Measurements from ENCODE around the gene COL1A1.

Gene COL1A1

GRCh38 chr17:50201276-50201854 is at the start of gene COL1A1:
Gene COL1A1, minus strand, starts transcription at chr17:50201631. Its CDS starts 118 bp downstream, at chr17:50201513.
- no peak for DNase-seq (ENCODE audit: low spot score)

GRCh38 chr17:50248255-50248654 is 46.8 kb upstream of the COL1A1 start:
- no peak for DNase-seq (ENCODE audit: low spot score)

- no peak for DNase-seq (ENCODE audit: low spot score)
Measured at GRCh38 chr17:50244771-50245170, 43.3 kb upstream of the COL1A1 start.

- no peak for DNase-seq (ENCODE audit: low spot score)
Measured at GRCh38 chr17:50241431-50241830, 40.0 kb upstream of the COL1A1 start.

- DNase-seq (ENCODE audit: low spot score), result no peak
Measured at GRCh38 chr17:50240851-50241250, 39.4 kb upstream of the COL1A1 start.

- no peak for DNase-seq (ENCODE audit: low spot score)
Measured at GRCh38 chr17:50239937-50240336, 38.5 kb upstream of the COL1A1 start.

GRCh38 chr17:50238601-50239280 is 37.3 kb upstream of the COL1A1 start:
- DNase-seq (ENCODE audit: low spot score), result no peak

GRCh38 chr17:50237901-50238300 is 36.5 kb upstream of the COL1A1 start:
- DNase-seq (ENCODE audit: low spot score), result no peak

GRCh38 chr17:50234581-50234980 is 33.1 kb upstream of the COL1A1 start:
- no peak for DNase-seq (ENCODE audit: low spot score)

- no peak for DNase-seq (ENCODE audit: low spot score)
Measured at GRCh38 chr17:50225701-50226240, 24.3 kb upstream of the COL1A1 start.

GRCh38 chr17:50222922-50223321 is 21.5 kb upstream of the COL1A1 start:
- no peak for DNase-seq (ENCODE audit: low spot score)

GRCh38 chr17:50221864-50222545 is 20.6 kb upstream of the COL1A1 start:
- no peak for DNase-seq (ENCODE audit: low spot score)

GRCh38 chr17:50221266-50221863 is 19.9 kb upstream of the COL1A1 start:
- DNase-seq (ENCODE audit: low spot score), result no peak

- DNase-seq (ENCODE audit: low spot score), result no peak
Measured at GRCh38 chr17:50220811-50221210, 19.4 kb upstream of the COL1A1 start.

- no peak for DNase-seq (ENCODE audit: low spot score)
Measured at GRCh38 chr17:50219939-50220465, 18.6 kb upstream of the COL1A1 start.

GRCh38 chr17:50219342-50219741 is 17.9 kb upstream of the COL1A1 start:
- DNase-seq (ENCODE audit: low spot score), result peak; percentile 57

GRCh38 chr17:50218771-50219315 is 17.4 kb upstream of the COL1A1 start:
- peak; percentile 36 for DNase-seq (ENCODE audit: low spot score)

- DNase-seq (ENCODE audit: low spot score), result no peak
Measured at GRCh38 chr17:50218071-50218759, 16.8 kb upstream of the COL1A1 start.

- no peak for DNase-seq (ENCODE audit: low spot score)
Measured at GRCh38 chr17:50217591-50217990, 16.2 kb upstream of the COL1A1 start.

- no peak for DNase-seq (ENCODE audit: low spot score)
Measured at GRCh38 chr17:50214976-50215760, 13.7 kb upstream of the COL1A1 start.
